ENCODE data around the gene MME.

GRCh38 chr3:155179437-155179827 lies 99.3 kb downstream of the MME start:
- no peak for TF ChIP-seq CTCF (IDR thresholded peaks at IDR 0.05)
- no peak for TF ChIP-seq POLR2A (IDR thresholded peaks at IDR 0.05)

Measured in uterus (tissue), 2 donors.